ENCODE measurements around the gene ALKBH7.
A peak's percentile ranks its signal among the peaks of the same experiment; 100 is the strongest.

Gene ALKBH7

DNA sequence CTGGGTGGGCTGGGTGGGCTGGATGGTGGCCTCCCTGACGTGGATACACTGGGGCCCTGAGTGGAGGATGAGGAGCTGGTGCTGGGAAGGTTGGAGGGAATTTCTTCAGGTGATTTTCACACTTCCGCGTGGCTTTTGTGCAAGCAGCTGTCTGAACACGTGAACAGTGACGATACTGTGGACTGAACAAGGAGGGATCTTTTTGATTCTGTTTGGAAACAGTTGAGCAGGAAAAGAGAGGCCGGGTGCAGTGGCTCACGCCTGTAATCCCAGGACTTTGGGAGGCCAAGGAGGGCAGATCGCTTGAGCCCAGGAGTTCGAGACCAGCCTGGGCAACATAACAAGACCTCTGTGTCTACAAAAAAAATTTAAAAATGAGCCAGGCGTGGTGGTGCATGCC lies 29.5 kb downstream of the ALKBH7 start:
- no peak for FAIRE-seq

DNA sequence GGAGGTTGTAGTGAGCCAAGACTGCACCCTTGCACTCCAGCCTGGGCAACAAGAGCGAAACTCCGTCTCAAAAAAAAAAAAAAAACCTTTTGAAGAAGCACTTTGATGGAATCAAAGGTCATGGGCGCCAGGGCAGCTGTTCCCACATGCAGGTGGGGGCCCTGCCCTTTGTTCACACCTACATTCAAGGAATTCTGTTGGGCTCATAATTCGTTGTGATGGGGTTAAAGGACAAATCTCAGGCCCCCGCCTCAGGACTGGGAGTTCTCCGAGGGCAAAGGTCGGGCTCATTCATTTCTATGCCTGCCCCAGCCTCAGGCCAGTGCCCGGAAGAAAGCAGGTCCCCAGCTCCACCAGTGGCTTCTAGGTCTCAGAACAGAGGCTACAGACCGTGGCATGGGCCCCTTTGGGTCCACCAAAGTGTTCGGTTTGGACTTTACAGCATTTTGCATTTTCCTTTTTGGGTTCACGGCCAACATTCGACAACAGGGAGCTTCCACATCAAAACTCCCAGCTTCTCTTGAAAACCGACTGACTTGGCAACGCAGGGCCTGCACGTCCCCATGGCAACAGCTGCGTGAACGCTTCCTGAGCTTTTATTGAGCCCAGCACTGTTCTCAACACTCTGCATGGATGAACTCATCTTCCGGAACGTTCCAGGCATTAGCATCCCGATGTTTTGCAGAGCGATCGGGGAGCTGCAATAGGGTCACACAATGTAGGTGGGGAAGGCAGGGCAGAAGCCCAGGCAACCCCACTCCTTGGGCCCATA lies 30.4 kb downstream of the ALKBH7 start:
- FAIRE-seq = no peak

DNA sequence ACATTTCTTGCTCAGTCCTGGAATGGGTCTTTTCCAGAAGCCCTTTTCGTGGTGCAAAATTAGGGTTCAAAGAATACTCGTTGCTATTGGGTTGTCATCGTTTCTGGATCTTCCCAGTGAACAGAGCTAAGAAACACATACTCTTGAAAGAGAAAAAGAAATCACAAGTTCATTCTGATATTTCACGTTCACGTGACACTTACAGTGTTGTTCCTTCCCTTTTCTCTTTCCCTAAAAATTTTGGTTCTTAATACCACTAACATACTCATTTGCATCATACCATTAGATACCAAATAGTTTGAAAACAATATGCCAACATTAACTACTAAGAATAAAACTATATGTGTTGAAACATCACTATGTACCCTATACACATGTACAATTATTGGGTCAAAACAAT lies 33.8 kb downstream of the ALKBH7 start:
- peak; percentile 40 for FAIRE-seq

DNA sequence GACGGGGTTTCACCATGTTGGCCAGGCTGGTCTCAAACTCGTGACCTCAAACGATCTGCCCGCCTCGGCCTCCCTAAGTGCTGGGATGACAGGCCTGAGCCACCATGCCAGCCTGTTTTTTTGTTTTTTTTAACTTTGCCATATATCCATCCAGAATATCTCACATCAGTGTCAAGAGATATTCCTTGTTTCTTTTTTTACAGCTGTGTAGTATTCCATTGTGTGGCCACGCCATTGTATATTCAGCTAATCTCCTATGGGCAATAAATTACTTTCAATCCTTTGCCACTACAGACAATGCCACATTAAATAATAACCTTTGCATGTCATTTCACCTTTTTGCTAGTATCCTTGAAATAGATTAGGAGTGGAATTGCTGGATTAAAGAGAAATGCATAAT lies 36.8 kb downstream of the ALKBH7 start:
- FAIRE-seq = no peak

DNA sequence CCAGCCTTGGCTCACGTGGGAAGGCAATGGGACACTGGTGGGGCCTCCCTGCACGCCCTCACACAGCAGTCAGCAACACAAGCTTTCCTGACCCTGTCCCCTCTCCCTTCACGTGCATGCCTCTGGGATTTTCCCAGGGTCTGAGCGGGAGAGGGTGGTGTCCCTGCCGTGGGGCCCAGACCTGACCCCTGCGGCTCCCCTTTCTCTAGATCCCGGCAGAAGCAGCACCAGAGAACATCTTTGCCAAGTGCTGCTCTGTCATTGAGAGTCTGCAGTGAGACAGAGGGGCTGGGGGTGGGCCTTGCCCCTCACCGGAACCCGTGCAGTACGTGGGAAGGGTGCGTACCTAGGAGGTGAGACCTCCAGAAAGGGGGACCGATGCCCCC lies 39.5 kb downstream of the ALKBH7 start:
- FAIRE-seq = no peak

DNA sequence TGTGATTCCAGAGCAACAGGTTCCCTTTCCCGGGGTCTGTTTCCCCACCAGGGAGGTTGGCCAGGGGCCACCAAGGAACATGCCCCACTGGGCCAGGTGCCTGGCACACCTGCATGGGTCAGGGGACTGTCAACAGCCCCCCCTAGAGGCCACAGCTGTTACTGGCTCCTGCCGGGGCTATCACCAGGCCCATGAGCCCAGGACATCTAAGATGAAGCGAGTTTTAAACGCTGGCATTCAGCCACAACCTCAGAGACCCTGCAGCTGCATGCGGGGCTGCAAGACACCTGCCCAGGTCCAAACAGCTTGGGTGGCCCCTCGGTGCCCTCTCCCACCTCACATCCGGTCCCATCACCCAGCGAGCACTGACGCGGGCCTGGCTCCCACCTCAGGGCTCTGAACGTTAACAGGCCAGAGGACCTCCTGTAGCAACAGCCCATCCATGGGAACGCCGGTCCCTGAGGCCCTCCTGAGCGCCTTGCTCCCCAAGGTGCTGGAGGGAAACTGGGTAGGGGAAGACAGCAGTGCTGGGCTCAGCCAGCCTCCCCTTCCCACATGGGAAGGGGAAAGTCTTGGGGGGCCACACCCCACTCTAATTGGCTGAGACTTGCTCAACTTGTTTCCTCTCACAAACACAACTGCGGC lies 40.0 kb downstream of the ALKBH7 start:
- no peak for FAIRE-seq

DNA sequence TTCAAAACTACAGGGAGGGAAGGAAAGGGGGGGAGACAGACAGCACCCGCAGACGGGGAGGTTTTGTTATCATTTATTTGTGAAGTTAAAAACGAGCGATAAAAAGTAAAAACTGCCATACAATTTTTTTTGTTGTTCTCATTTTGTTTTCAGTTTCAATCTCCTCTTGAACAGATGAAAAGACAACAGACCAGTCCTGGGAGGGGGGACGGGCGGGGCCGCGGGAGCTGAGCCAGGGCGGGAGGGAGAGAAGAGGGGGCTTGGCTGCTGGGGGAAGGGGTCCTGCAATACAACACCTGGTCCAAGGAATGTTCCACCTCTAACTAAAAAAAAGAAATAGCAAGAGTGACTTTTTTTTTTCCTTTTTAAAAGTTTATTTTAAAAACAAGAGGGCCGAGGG lies 40.7 kb downstream of the ALKBH7 start:
- FAIRE-seq = no peak

DNA sequence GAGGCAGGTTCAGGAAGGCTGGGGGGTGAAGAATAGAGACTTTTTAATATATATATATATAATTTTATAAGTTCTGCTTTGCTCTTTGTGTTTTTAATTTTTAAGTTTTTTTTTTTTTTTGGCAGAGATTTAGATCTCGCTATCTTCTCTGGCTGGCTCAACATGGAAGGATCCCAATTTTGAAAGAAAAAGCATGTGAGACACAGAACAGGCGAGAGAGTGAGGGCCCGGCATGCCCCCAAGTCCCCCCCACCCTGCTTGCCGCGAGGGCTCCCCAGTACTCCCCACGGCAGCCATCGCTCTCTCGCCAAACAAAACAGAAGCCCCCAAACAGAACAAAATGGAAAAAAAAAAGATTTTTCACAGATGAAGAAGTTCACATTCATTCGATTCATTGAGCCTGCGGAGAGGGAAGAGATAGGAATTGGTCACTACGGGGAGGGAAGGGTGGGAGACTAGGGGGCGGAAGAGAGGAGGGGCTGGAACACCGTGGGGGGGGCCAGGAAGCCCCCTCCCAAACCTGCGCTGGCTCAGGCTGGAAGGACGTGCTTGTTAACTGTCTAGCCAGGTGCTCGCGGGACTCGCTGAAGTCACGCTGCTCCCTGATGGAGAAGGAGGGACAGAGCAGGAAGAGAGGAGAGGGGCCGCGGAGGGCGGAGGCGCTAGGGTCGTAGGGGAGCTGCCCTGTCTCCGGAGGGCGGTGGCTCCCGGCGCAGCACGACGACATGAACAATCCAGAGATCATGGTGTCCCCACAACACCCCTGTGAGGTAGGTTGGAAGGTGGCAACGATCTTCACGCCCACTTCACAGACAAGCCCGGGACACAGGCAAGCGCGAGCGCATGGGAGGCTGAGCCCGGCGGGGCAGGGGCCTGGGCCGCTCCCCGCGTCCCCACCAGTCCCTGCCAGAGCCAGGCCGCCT lies 41.4 kb downstream of the ALKBH7 start:
- no peak for FAIRE-seq

DNA sequence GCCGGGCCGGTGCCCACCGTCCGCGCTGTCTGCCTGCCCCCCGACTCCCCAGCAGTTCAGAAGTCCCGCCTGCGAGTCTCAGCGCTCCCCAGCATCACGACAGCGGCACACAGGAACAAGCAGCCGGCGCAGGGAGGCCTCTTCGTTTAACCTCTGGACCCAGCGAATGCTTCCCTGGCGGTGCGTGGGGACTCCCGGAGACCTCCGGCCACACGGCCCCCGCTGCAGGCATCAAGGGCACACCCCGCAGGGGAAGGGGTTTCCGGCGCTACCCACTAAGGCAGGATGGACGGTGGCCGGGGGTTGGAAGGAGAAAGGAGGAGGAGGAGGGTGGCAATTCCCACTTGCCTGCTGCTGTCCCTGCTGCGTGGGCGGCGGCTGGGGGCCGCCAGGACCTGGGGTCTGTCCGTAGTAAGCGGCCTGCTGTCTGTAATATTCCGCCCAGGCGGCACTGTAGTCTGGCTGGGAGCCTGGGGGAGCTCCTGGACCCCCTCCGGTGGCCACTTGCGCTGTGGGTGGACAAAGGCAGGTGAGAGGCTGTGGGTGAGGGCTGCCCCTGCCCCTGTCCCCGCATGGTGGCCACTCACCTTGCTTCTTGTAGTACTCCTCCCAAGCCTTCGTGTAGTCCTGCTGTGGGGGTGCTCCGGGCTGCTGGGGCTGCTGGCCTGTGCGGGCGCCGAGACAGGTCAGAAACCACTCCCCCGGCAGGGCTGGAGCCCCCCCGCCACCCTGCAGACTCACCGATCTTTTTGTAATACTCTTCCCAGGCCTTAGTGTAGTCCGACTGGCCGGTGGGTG lies 42.4 kb downstream of the ALKBH7 start:
- no peak for FAIRE-seq

DNA sequence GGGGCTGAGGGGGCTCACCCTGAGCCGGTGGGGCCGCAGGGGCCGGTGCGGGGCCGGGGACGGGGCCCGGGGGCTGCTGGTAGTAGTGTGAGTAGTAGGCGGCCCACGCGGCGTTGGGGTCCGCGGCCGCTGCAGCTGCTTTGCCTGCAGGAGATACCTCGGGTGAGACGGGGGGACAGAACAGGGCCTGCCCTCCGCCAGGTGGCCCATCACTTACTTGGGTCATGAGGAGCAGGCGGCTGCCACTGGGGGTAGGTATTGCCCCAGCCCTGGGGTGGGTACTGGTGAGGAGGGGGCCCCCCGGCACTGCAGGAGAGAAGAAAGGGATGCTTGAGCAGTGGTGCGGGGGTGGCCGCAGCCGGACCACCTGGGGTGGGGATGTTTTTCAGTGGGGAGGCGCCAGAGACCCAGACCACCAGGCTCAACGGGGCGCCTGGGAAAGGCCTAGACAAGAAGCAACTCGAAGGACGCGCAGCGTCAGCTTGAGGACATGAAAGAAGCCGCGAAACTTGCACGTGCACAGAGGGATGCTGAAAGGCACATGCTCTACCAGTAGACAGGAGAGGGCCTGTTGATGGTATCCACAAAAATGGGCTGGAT lies 43.1 kb downstream of the ALKBH7 start:
- no peak for FAIRE-seq

DNA sequence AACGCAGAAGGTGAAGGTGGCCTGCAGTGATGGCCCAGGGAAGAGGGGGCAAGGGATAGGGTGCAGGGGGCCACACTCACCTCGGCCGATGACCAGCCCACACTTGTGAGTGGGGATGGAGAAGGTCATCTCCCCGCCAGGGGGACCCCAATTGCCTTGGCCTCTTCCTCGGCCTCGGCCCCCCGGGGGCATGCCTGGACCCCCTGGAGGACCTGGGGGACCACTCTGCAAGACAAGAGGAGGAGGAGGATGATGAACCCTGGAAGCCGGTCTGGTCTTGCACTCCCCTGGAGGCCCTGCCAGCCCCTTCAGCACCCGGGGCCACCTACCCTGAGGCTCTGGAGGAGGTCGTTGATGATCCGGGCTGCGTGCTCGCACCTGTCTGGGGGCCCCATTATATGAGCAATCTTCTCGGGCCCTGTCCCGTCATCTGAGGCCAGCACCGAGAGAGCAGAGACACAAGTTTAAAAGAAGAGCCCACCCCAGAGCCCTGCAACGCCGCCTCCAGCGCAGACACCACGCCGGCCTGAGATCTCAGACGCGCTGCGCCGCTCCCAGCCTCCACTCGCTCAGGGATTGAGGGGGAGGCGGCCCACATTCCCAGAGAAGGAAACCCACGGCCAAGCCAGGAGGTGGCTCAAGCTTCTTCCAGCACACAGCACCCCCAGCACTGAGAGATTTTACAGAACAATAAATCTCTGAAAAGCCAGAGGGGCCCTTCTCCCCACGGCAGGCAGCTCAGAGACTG lies 44.2 kb downstream of the ALKBH7 start:
- no peak for FAIRE-seq

DNA sequence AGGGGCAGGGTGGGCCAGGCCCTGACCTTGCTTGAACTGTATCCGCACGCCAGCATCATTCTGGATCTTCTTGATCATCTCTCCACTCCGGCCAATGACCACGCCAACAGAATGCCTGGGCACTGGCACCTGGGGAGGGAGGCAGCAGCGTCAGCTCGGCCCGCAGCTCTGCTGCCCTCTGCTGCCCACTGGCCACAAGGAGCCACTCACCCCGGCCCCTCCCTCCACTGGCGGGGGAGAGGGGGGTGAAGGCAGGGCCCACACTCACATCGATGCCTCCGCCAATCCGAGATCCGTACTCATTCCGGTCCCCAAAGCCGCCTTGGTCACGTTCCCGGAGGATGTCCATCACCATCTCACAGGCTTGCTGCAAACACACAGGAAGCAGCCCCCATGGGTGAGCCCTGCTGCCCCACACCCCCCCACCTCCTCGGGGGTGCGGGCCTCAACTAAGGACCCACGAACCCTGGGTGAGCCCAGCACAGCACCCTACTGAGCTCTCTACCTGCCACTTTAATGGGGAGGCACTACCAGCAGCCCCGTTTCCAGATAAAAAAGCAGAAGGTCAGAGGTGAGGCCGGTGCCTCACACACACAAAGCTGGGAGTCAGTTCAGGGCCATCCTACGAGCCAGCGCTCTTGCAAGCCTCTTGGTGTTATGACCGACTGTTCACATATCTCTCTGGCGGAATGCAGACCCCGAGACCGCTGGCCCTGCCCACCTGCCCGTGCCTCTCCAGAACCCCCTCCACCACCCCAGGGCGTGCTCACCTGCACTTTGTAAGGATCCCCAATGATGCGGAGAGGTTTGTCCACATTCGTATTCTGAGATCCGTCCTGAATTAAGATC lies 45.3 kb downstream of the ALKBH7 start:
- no peak for FAIRE-seq

DNA sequence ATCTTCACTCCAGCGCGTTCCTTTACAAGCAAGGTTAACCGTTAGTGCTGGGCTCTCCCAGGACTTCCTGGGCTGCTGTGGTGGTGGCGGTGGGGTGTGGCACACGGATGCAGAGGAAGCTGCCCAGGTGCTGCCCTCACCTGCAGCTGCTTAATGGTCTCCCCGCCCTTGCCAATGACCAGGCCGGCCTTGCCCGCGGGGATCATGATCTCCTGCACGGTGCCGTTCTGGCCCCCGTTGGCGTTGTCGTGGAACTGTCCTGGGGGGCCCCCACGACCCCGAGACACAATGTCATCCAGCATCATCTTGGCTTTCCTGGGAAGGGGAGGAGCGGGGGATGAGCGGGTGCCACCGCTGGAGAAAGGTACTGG lies 46.0 kb downstream of the ALKBH7 start:
- no peak for FAIRE-seq

DNA sequence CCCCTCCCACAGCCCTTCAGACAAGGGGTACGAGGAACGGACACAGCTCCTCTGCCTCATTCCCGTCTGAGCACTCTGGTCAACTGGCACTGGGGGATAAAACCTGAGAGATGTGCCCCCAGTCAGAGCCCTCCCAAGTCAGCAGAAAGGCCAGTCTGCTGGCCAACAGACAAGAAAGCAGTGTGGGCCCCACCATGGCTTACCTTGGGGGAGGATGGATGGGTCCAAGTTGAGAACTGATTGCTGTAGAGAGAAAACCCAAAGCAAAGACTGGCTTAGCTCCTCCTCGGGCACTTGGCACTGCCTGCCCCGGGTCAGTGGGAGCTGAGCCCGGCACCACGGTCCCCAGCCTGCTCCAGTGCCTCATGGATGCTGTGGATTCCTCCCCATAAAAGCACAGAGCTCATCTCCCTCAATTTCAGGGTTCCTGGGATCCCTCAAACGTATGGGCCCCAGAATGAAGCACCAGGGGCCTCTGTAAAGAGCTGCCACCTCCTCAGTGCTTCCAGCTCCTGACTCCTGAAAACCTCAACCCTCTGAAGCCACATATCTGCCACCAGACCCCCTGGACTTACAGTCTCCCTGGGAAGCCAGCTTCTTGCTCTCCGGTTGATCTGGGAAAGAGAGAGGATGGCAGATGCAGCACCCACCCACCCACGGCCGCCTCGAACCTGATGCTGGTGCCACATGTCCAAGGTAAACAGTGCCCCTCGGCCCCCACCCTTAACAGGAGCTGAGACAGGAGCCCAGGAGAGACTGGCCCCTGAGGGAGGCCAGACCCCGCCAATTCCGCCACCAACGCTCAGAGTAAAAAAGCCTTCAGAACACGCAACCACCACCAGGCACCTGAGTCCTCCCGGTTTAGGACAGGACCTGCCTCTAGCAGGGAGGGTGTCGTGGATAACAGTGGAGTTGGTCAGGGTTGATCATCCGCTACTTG lies 48.8 kb downstream of the ALKBH7 start:
- FAIRE-seq = no peak

DNA sequence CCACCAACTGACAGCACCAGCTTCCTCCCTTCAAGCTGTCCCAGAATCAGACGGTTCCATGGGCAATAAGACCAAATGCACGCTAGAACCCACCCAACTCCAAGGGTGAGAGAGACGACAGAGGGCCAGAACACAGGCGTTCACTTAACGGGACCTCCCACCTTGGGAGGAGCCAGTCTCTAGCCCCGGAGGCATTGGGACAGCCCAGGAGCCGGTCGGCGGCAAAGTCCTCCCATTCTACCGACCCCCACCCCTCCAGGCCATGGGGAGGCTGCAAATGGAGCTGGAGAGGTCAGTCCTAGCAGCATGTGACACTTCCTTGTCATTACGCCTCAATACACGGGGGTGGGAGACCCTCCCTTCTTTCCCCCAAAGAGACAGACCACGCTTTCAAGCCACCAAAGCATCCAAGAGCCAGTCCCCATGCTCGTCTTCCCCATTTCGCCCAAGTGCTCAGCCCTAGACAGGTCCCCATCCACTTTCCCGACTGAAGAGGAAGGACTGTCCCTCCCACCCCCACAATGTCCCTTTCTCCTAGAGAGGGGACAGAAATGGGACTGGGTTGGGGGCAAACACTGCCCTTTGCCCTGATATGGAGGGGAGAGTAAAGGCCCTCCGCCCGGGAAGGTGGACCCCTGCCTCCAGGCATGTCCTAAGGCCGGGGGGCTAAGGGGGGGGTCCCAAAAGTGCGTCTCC lies 51.1 kb downstream of the ALKBH7 start:
- FAIRE-seq = no peak

DNA sequence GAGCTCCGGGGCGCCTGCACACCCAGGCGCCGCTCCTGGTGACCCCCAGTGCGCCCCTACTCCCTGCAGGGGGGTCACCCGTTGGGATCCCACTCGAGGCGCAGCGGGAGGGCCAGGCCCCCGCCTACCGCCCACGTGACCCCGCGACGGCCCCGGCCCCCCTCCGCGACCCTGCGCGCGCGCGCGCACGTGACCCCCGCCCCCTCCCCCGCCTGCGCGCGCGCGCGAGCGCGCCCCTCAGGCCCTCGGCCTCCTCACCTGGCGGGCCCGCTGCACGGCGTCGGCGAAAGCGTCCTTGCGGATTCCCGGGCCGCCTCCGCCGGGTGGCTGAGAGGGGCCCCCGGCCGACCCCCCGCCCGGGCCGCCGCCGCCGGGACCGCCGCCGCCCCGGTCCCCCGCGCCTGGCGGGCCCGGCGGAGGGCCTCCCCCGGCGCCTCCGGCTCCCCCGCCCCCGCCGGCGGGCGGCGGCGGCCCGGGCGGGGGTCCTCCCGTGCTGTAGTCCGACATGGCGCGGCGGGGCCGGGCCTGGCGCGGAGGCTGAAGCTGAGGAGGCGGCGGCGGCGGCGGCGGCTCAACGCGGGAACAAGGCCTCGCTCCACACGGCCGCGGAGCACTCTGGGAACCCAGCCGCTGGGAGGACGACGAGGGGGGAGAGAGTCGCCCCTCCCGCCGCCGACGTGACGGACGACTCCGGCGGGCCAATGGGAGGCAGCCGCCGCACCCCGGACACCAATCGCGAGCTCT lies 51.8 kb downstream of the ALKBH7 start, which contains the start of gene KHSRP:
Gene KHSRP, minus strand, starts transcription at position 617 of the 744 bp plus-strand sequence. Its CDS starts 110 bp downstream, at position 507.
- no peak for FAIRE-seq

All from TTC549 (cell line).